Small intestine (tissue), 16 donors: ENCODE results near the gene RUNX1. TPM values are rescaled to one million over a fixed set of nuclear protein-coding genes. Genes with fewer than 3 reads are reported as not detected.

Experiments used
- DNase-seq, 2 donors: peaks; one replicate each; pipeline versions ENCODE4 v3.0.0 to v3.0.0-alpha.2; 2013
- FAIRE-seq: peaks from 2 replicates; lab custom pipeline; 2012; peaks lifted over from hg19 to GRCh38; lab: Jason Lieb, UNC
- H3K27ac ChIP-seq, 3 donors: one replicate each; pipeline ENCODE4 v1.5.1; 2013; ENCODE audit warnings: low read length in 2 of 3, mild to moderate bottlenecking in 2 of 3, control low read depth in 1 of 3, inconsistent platforms in 1 of 3, low read depth in 1 of 3, moderate library complexity in 1 of 3
- H3K27me3 ChIP-seq, 3 donors: one replicate each; pipeline ENCODE4 v1.6.1; 2013; ENCODE audit warnings: low read length in 3 of 3, inconsistent platforms in 1 of 3; ENCODE audit not compliant: control insufficient read depth in 3 of 3, insufficient read depth in 3 of 3
- H3K36me3 ChIP-seq, 3 donors: one replicate each; pipeline ENCODE4 v1.6.1; 2013; ENCODE audit warnings: low read length in 3 of 3, inconsistent platforms in 1 of 3, low read depth in 1 of 3, mild to moderate bottlenecking in 1 of 3, moderate library complexity in 1 of 3; ENCODE audit not compliant: control insufficient read depth in 3 of 3, insufficient read depth in 2 of 3
- H3K4me1 ChIP-seq, 3 donors: one replicate each; pipeline ENCODE4 v1.6.1; 2013; ENCODE audit warnings: low read length in 2 of 3, inconsistent platforms in 1 of 3, low read depth in 1 of 3, mild to moderate bottlenecking in 1 of 3, moderate library complexity in 1 of 3; ENCODE audit not compliant: control insufficient read depth in 3 of 3, insufficient read depth in 2 of 3
- H3K4me3 ChIP-seq, 3 donors: one replicate each; pipeline ENCODE4 v1.5.1; 2013; ENCODE audit warnings: low read length in 3 of 3, control low read depth in 1 of 3, inconsistent platforms in 1 of 3, low read depth in 1 of 3, mild to moderate bottlenecking in 1 of 3, moderate library complexity in 1 of 3
- H3K9me3 ChIP-seq, 2 donors: one replicate each; pipeline ENCODE4 v1.6.1; 2013; ENCODE audit warnings: low read depth in 1 of 2, low read length in 1 of 2; ENCODE audit not compliant: control insufficient read depth in 2 of 2, insufficient read depth in 1 of 2
- WGBS, 3 donors: extraction: QIAGEN DNeasy Blood & Tissue Kit; methylation state at CpG; one replicate each; pipeline ENCODE4 v1.1.7; 2013; 5-methylcytosine and 5-hydroxymethylcytosine counted together
- long read RNA-seq, 10 donors: transcript quantifications; one replicate each; lab custom pipeline, GENCODE V29; 2026
- polyA plus RNA-seq, 4 donors: library from polyadenylated mRNA; stranded (reverse) in 3 of 4; unstranded in 1 of 4; fragments of 200-250 nt in 3 of 4; fragments of 120-200 nt in 1 of 4; gene quantifications; one replicate each; pipeline versions ENCODE4 v1.2.1 to v1.2.3, GENCODE V29; 2013
- donor health status: healthy with polysubstance abuse.
- donor health status: control.
- donor health status: control.
- donor health status: Bipolar disorder and iron deficiency.
- donor health status: healthy.

Gene RUNX1
- 1 to 10 TPM; 2.5 to 6.2 (median 4.5) TPM for polyA plus RNA-seq
- long read RNA-seq, donor 1, full-length matches to known transcripts, result 1 of 1 reads
- long read RNA-seq, donor 1, partial matches to known transcripts, result 0 of 1 reads
- long read RNA-seq, donor 1, other reads (novel, unspliced or antisense), result 0 of 1 reads
- long read RNA-seq, donor 2, result 0 reads
- long read RNA-seq, donor 3, result 0 reads
- long read RNA-seq, donor 4, result 0 reads
- long read RNA-seq, donor 5, result 0 reads
- long read RNA-seq, donor 6, result 0 reads
- long read RNA-seq, donor 7, result 0 reads
- long read RNA-seq, donor 8, result 0 reads
- long read RNA-seq, donor 9, result 0 reads
- long read RNA-seq, donor 10, result 0 reads

GRCh38 chr21:35048706-35049617 is at the start of gene RUNX1:
Gene RUNX1 (minus strand): TSS chr21:35049302.
- Histone ChIP-seq H3K4me1 (peaks cover 6 to 16% (median 13%) of the 10 kb centered on the region in 3 donors), H3K27ac (peak within 1 kb of the TSS in 2 of 3 donors; percentile 16 to 84), H3K27me3 (no peaks in the 10 kb centered on the region), H3K9me3 (no peaks in the 10 kb centered on the region), H3K4me3 (peak within 1 kb of the TSS in 2 of 3 donors; percentile 1 to 31), H3K36me3 (no peaks in the 10 kb centered on the region)
- no peak for FAIRE-seq
- 55 to 84% (median 61%) methylated on average over 14 of the region's 14 CpGs for WGBS, 3 donors
- peak in 1 of 2 donors; percentile 69 for DNase-seq

DNA sequence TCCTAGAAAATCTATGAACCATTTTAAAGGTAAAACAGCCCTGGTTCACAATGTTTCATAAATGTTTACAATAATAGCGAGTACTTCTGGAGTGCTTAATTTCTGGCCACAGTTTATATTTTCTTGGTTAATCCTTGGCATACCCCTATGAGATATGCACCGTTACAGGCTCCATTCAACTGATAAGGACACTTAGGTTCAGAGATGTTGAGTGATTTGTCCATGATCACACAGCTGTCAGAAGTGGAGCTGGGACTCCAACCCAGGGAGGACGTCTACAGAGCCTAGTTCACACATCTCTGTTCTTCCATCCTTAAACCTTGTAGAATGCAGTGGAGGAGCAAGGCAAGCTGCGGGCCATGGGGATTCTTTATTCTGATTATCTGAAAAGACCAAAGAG is 48.4 kb upstream of the RUNX1 start:
- WGBS, 3 donors, result 84 to 92% (median 85%) methylated on average over 4 of the region's 4 CpGs
- Histone ChIP-seq H3K4me3 (no peak overlapping the region), H3K27me3 (no peaks in the 10 kb centered on the region), H3K27ac (no peak overlapping the region), H3K36me3 (no peaks in the 10 kb centered on the region), H3K9me3 (peaks cover 0 to 2% of the 10 kb centered on the region in 2 donors), H3K4me1 (no peaks in the 10 kb centered on the region)
- DNase-seq (no peak), FAIRE-seq (no peak)

DNA sequence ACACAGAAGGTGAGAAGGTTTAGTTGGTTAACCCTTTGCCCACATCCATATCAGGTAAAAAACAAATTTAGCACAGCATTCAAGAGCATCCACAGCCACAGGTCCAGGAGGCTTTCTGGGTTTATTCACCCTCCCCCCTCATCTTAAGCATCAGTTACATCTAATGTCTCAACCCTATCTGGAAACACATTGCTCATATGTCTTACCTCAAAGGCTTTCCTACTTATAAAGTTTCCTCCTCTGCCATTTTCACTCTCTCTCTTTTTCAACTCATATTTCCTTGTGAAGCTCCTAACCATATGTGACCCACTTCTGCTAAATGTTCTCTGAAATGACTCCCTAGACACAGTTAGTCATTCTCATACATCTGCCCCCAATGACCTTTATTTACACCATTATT is 47.9 kb upstream of the RUNX1 start:
- no peaks in the 10 kb centered on the region for H3K36me3 ChIP-seq
- H3K9me3 ChIP-seq, result peaks cover 0 to 2% of the 10 kb centered on the region in 2 donors
- H3K4me1 ChIP-seq, result no peaks in the 10 kb centered on the region
- DNase-seq (no peak), FAIRE-seq (no peak)
- H3K4me3 ChIP-seq, result no peak overlapping the region
- H3K27me3 ChIP-seq, result no peaks in the 10 kb centered on the region
- no peak overlapping the region for H3K27ac ChIP-seq

DNA sequence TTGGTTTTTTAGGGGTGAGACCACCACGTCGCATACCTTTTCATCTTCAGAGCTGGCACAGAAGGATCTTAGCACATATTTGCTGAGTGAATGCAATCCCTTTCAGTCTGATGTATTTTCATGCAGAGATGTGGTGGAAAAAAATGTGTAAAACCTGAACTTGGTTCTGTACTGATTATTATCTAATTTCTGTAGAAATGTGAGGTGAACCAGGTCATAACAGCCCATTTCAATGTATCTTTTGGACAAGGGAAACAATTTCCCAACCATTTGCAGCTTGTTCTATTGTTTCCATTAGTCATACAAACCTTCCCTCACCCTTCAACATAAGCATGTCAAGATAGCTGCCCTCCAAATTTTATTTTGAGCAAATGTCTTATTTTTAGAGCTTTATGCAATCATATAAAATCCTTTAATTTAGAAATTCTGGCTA is 46.8 kb upstream of the RUNX1 start:
- H3K4me3 ChIP-seq, result no peak overlapping the region
- 87 to 97% (median 94%) methylated on average over 2 of the region's 2 CpGs for WGBS, 3 donors
- no peak for DNase-seq
- no peak overlapping the region for H3K27ac ChIP-seq
- H3K27me3 ChIP-seq, result no peaks in the 10 kb centered on the region
- H3K4me1 ChIP-seq, result no peaks in the 10 kb centered on the region
- H3K9me3 ChIP-seq, result peaks cover 0 to 2% of the 10 kb centered on the region in 2 donors
- FAIRE-seq, result no peak
- no peaks in the 10 kb centered on the region for H3K36me3 ChIP-seq

- Histone ChIP-seq H3K36me3 (no peaks in the 10 kb centered on the region), H3K4me1 (no peaks in the 10 kb centered on the region), H3K27me3 (no peaks in the 10 kb centered on the region), H3K4me3 (no peak overlapping the region), H3K9me3 (peaks cover 0 to 2% of the 10 kb centered on the region in 2 donors), H3K27ac (no peak overlapping the region)
- DNase-seq (no peak), FAIRE-seq (no peak)
- WGBS, 3 donors, result 90 to 96% (median 95%) methylated on average over 5 of the region's 5 CpGs
Measured at GRCh38 chr21:35093514-35093913, 44.4 kb upstream of the RUNX1 start.

GRCh38 chr21:35091496-35091895 is 42.4 kb upstream of the RUNX1 start:
- FAIRE-seq (no peak), DNase-seq (no peak)
- Histone ChIP-seq H3K27me3 (no peaks in the 10 kb centered on the region), H3K4me3 (no peak overlapping the region), H3K27ac (no peak overlapping the region), H3K4me1 (no peaks in the 10 kb centered on the region), H3K9me3 (peaks cover 0 to 2% of the 10 kb centered on the region in 2 donors), H3K36me3 (no peaks in the 10 kb centered on the region)
- 73 to 88% (median 86%) methylated on average over 3 of the region's 3 CpGs for WGBS, 3 donors

- Histone ChIP-seq H3K27ac (no peak overlapping the region), H3K4me3 (no peak overlapping the region), H3K4me1 (no peaks in the 10 kb centered on the region), H3K36me3 (no peaks in the 10 kb centered on the region), H3K9me3 (peaks cover 0 to 2% of the 10 kb centered on the region in 2 donors), H3K27me3 (no peaks in the 10 kb centered on the region)
- WGBS, 3 donors, result 65 to 81% (median 78%) methylated on average over 4 of the region's 4 CpGs
- DNase-seq (no peak), FAIRE-seq (no peak)
Measured at GRCh38 chr21:35090403-35090802, 41.3 kb upstream of the RUNX1 start.

DNA sequence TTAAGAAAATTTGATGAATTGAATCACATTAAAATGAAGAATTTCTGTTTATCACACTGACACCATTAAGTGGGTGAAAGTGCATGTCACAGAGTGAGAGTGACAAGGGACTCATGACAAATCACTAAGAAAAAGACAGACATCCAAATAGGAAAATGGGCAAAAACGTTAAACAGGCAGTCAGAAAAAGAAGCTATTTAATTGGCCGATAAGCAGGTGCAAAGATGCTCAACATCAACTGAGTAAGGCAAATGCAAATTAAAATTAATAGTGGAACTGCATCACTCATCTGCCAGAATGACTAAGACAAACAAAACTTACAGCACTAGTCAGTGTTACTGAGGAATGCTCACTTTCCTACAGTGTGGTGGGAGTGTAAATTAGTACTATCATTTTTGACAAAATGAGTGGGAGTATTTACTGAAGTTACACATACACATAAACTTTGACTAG is 39.2 kb upstream of the RUNX1 start:
- FAIRE-seq, result no peak
- Histone ChIP-seq H3K9me3 (no peaks in the 10 kb centered on the region), H3K4me1 (no peaks in the 10 kb centered on the region), H3K27ac (no peak overlapping the region), H3K36me3 (no peaks in the 10 kb centered on the region), H3K4me3 (no peak overlapping the region), H3K27me3 (no peaks in the 10 kb centered on the region)
- WGBS, 3 donors, result 74 to 78% (median 74%) methylated on average over 2 of the region's 2 CpGs
- no peak for DNase-seq
